ENCODE measurements around the gene CRIP1. TPM values are rescaled to one million over a fixed set of nuclear protein-coding genes. Genes with fewer than 3 reads are reported as not detected.

CRIP1 gene
- total and polyA plus RNA-seq, 8 donors = 3.5 to 149 (median 60.1) TPM; not detected in 1

GRCh38 chr14:105445290-105445689 is 41.4 kb upstream of the CRIP1 start:
- 85 to 93% (median 91%) methylated on average over 6 to 24 of the region's 24 CpGs for WGBS, 5 donors
- no peak overlapping the region for H3K27ac ChIP-seq
- no peak for DNase-seq
- intact Hi-C loops (cut with DNase I; ENCODE audit: low total_unique reads) = no loop called here
- no peaks in the 10 kb centered on the region for H3K9me3 ChIP-seq
- H3K4me1 ChIP-seq = peaks cover 6 to 14% (median 10%) of the 10 kb centered on the region in 4 donors
- no peaks in the 10 kb centered on the region for H3K27me3 ChIP-seq
- no peak overlapping the region for H3K4me3 ChIP-seq
- peaks cover 8 to 66% (median 38%) of the 10 kb centered on the region in 4 donors for H3K36me3 ChIP-seq
- TF ChIP-seq CTCF (IDR thresholded peaks at IDR 0.05) (no peak), POLR2AphosphoS5 (IDR thresholded peaks at IDR 0.05) (no peak), EP300 (IDR thresholded peaks at IDR 0.05) (no peak)

- Histone ChIP-seq H3K36me3 (peaks cover 11 to 66% (median 43%) of the 10 kb centered on the region in 4 donors), H3K27me3 (no peaks in the 10 kb centered on the region), H3K27ac (no peak overlapping the region), H3K4me3 (no peak overlapping the region), H3K9me3 (no peaks in the 10 kb centered on the region), H3K4me1 (peaks cover 6 to 14% (median 10%) of the 10 kb centered on the region in 4 donors)
- intact Hi-C loops (cut with DNase I; ENCODE audit: low total_unique reads) = no loop called here
- DNase-seq = no peak
- no peak for TF ChIP-seq POLR2AphosphoS5 (IDR thresholded peaks at IDR 0.05)
- 89 to 91% (median 91%) methylated on average over 13 to 26 of the region's 26 CpGs for WGBS, 5 donors
Observed at GRCh38 chr14:105445901-105446845, 40.5 kb upstream of the CRIP1 start.

- TF ChIP-seq POLR2A (IDR thresholded peaks at IDR 0.05) = no peak
- TF ChIP-seq CTCF (IDR thresholded peaks at IDR 0.05) = no peak
- no peak for TF ChIP-seq EP300 (IDR thresholded peaks at IDR 0.05)
- TF ChIP-seq POLR2AphosphoS5 (IDR thresholded peaks at IDR 0.05) = no peak
- H3K4me3 ChIP-seq = no peak overlapping the region
- peaks cover 15 to 68% (median 47%) of the 10 kb centered on the region in 4 donors for H3K36me3 ChIP-seq
- H3K9me3 ChIP-seq = no peaks in the 10 kb centered on the region
- 77 to 88% (median 79%) methylated on average over 12 to 14 of the region's 14 CpGs for WGBS, 5 donors
- H3K27me3 ChIP-seq = no peaks in the 10 kb centered on the region
- H3K4me1 ChIP-seq = peaks cover 6 to 14% (median 10%) of the 10 kb centered on the region in 4 donors
- no peak overlapping the region for H3K27ac ChIP-seq
- intact Hi-C loops (cut with DNase I; ENCODE audit: low total_unique reads) = no loop called here
- no peak for DNase-seq
Observed at GRCh38 chr14:105446971-105447370, 39.7 kb upstream of the CRIP1 start.

- TF ChIP-seq POLR2AphosphoS5 (IDR thresholded peaks at IDR 0.05) = no peak
- TF ChIP-seq EP300 (IDR thresholded peaks at IDR 0.05) = no peak
- TF ChIP-seq CTCF (IDR thresholded peaks at IDR 0.05) = no peak
- TF ChIP-seq POLR2A (IDR thresholded peaks at IDR 0.05) = no peak
- Histone ChIP-seq H3K27ac (peak overlapping the region in 2 of 5 donors; percentile 37 to 61), H3K36me3 (peaks cover 15 to 68% (median 48%) of the 10 kb centered on the region in 4 donors), H3K9me3 (no peaks in the 10 kb centered on the region), H3K4me1 (peaks cover 6 to 14% (median 10%) of the 10 kb centered on the region in 4 donors), H3K4me3 (no peak overlapping the region), H3K27me3 (no peaks in the 10 kb centered on the region)
- DNase-seq = no peak
- intact Hi-C loops (cut with DNase I; ENCODE audit: low total_unique reads) = no loop called here
- 80 to 92% (median 90%) methylated on average over 14 to 31 of the region's 31 CpGs for WGBS, 5 donors
Observed at GRCh38 chr14:105447651-105448640, 38.7 kb upstream of the CRIP1 start.

All from stomach (tissue), 9 donors.